Measurements from ENCODE around the gene SLC24A4.

Gene SLC24A4

GRCh38 chr14:92490239-92490959 is 167.4 kb downstream of the SLC24A4 start:
- DNase-seq (ENCODE audit: insufficient read length, low spot score) (no peak), FAIRE-seq (no peak)
- no peak for TF ChIP-seq POLR2A (IDR thresholded peaks at IDR 0.05; ENCODE audit: low read depth, low read length)

DNA sequence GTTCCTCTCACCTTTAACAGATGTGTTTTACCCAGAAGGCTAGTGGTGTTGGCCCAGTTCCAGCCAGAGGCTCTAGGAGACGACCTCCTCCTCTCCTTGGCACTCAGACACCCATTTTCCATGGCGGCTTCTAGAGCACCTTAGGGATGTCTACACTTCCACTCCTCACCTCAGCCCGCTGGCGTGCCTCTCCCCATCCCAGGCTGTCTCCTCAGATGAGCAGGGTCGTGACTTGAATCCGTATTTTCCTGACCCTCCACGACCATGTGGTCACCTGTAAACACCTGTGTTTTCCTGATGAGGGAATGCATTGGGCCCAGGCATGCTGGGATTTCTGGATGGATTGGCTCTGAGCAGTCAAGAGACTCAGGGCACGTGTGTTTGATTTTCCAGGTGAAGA is 168.8 kb downstream of the SLC24A4 start:
- FAIRE-seq = no peak

DNA sequence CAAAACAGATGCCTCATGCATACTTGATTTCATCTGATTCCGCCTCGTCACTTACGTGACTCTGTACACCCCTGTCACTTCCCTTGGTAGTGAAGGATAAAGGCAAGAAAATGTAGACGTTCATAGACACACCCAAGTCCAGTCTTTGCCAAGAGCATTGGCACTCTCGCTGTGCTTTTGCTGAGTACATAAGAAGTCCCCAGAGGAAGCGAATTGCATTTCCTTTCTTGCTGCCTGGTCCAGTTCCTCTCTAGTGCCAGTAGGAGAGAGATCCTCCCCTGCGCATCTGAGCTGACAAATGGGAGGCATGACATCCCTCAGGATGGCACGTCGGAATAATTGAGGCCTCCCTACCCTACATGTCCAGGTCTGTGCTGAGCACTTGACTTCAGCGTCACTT is 169.3 kb downstream of the SLC24A4 start:
- TF ChIP-seq POLR2A (IDR thresholded peaks at IDR 0.05; ENCODE audit: low read depth, low read length) = no peak
- FAIRE-seq (no peak), DNase-seq (ENCODE audit: insufficient read length, low spot score) (no peak)

More for the DNA sequence above, 168.8 kb downstream of the SLC24A4 start:
- no peak for TF ChIP-seq POLR2A (IDR thresholded peaks at IDR 0.05; ENCODE audit: low read depth, low read length)
- DNase-seq (ENCODE audit: insufficient read length, low spot score) = no peak

DNA sequence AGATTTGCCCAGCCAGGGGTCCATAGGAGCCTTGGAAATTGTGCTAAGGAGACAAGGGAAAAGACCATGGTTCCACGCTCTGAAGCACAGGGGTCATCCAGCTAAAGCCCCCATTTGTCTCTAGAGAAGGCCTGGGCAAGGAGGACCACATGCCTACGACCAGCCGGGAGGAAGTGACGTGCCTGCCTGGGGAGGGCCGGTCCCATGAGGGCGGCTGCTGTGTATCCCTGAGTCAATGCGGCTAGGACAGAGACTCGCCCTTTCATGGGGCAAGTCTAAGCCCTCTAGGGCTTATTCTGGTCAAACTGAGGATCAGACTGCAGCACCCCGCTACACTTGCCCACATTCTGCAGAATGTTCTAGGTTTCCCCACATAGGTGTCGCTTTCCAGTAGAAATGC is 170.1 kb downstream of the SLC24A4 start:
- TF ChIP-seq POLR2A (IDR thresholded peaks at IDR 0.05; ENCODE audit: low read depth, low read length) = no peak
- no peak for DNase-seq (ENCODE audit: insufficient read length, low spot score)
- no peak for FAIRE-seq

GRCh38 chr14:92493492-92493891 is 170.5 kb downstream of the SLC24A4 start:
- FAIRE-seq = no peak

DNA sequence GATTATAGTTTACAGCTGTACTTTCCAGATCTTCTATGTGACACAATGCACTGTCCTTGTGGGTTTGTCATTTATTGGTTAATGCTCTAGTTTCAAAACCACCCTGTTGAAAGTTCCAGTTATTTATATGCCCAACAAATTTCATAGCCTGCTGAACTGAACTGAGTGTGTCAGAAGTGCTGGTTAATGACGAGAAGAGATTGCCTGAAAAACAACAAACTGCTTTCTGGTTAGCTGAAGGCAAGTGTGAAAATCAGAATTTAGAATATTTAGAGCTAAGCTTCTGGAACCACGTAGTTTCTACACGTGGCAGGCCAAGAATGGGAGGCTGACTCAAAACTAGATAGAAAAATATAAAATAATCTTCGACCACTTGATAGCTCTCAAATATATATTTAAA is 171.5 kb downstream of the SLC24A4 start:
- TF ChIP-seq POLR2A (IDR thresholded peaks at IDR 0.05; ENCODE audit: low read depth, low read length) = no peak
- DNase-seq (ENCODE audit: insufficient read length, low spot score) (no peak), FAIRE-seq (no peak)

More at GRCh38 chr14:92493492-92493891, 170.5 kb downstream of the SLC24A4 start:
- TF ChIP-seq POLR2A (IDR thresholded peaks at IDR 0.05; ENCODE audit: low read depth, low read length) = no peak
- no peak for DNase-seq (ENCODE audit: insufficient read length, low spot score)

GRCh38 chr14:92495027-92495426 is 172.1 kb downstream of the SLC24A4 start:
- DNase-seq (ENCODE audit: insufficient read length, low spot score) (no peak), FAIRE-seq (no peak)
- TF ChIP-seq POLR2A (IDR thresholded peaks at IDR 0.05; ENCODE audit: low read depth, low read length) = no peak

DNA sequence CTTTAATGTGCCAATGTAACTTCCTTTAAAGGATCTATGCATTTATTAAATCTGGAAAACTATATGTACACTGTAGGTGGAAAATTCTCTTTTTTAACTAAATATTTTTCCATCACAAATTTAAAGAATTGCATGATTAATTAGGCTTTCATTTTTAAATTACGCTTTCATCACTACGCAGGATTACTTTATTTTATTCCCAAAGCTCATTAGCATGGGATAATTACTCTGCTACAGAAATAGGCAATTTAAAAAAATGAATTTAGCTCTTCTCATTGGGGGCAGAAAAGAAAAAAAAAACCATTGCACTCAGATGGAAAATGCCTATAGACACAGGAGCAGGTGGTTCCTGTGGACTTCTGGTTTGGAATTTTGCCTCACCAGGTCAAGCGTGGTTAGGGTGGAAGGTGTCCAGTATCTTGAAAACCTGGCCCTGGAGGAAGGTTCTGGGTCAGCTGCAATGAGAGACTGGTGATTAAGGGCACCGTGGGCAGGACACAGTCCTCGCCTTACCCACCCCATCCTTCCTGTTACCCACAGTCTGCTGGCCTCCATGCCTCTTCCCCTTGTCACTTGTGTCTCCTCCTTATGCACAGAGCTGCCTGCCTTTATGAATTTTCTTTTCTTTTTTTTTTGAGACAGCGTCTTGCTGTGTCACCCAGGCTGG is 173.4 kb downstream of the SLC24A4 start:
- no peak for FAIRE-seq
- DNase-seq (ENCODE audit: insufficient read length, low spot score) = no peak
- TF ChIP-seq POLR2A (IDR thresholded peaks at IDR 0.05; ENCODE audit: low read depth, low read length) = no peak

GRCh38 chr14:92497391-92497790 is 174.4 kb downstream of the SLC24A4 start:
- FAIRE-seq (no peak), DNase-seq (ENCODE audit: insufficient read length, low spot score) (no peak)
- no peak for TF ChIP-seq POLR2A (IDR thresholded peaks at IDR 0.05; ENCODE audit: low read depth, low read length)

DNA sequence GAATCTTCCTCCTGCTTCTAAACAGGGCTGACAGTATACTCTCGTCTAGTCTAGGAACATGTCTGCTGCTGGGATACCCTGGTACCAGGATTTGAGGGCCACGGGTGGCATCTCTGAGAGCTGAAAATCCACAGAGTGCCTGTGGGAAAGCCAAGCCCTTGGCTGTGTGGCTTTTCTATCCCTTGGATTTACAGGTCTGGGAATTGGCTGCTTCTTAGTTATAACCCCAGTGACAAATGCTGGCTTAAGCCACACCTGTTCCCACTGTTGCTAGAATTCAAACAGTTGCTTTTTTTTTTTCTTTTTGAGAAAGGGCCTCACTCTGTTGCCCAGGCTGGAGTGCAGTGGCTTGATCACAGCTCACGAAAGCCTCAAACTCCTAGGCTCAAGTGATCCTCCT is 176.3 kb downstream of the SLC24A4 start:
- FAIRE-seq (no peak), DNase-seq (ENCODE audit: insufficient read length, low spot score) (no peak)
- no peak for TF ChIP-seq POLR2A (IDR thresholded peaks at IDR 0.05; ENCODE audit: low read depth, low read length)

- no peak for FAIRE-seq
- TF ChIP-seq POLR2A (IDR thresholded peaks at IDR 0.05; ENCODE audit: low read depth, low read length) = no peak
- DNase-seq (ENCODE audit: insufficient read length, low spot score) = no peak
Measured at GRCh38 chr14:92500491-92500941, 177.6 kb downstream of the SLC24A4 start.

DNA sequence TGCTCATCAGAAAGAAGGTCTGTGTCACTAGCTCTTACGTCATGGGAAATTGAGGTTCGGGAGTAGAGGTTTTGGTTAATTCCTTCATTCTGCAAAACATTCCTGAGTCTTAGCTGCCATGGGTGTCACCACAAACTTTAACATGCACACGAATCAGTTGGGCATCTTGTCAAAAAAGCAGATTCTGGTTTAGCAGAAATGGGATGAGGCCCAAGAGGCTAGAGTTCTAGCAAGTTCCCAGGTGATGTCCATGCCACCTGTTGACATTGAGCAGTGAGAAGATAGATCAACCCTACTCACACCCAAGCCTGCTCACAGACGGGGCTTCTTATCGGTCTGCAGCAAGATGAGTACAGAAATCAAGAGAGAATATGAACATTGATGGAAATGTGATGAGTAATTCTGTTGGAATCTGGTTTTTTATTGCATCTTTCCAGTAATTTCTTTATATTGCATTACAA is 179.0 kb downstream of the SLC24A4 start:
- peak; percentile 50 for FAIRE-seq
- no peak for TF ChIP-seq POLR2A (IDR thresholded peaks at IDR 0.05; ENCODE audit: low read depth, low read length)
- no peak for DNase-seq (ENCODE audit: insufficient read length, low spot score)

GRCh38 chr14:92502541-92503286 is 179.7 kb downstream of the SLC24A4 start:
- DNase-seq (ENCODE audit: insufficient read length, low spot score) (no peak), FAIRE-seq (no peak)
- no peak for TF ChIP-seq POLR2A (IDR thresholded peaks at IDR 0.05; ENCODE audit: low read depth, low read length)
